Measurements from ENCODE around the gene BEGAIN.

The BEGAIN gene

DNA sequence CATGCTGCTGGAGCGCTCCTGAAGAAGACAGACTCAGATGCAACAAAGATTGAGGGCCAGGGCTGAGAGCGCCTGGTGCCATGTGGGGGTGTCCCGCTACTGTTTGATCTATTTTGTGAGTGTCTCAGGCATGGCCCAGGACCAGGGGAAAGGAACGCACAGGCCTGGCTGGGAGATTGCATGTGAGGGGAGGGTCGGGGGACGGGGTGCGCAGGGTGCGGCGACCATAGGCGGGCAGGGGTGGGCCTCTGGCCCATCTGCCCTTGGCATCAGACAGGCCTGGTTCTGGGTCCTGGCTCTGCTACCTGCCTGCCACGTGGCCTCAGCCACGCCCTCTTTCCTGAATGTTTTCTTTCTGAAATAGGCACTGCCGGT lies 47.5 kb downstream of the BEGAIN start:
- DNase-seq (ENCODE audit: low read depth in 1 of 2, low spot score in 1 of 2): no peak

DNA sequence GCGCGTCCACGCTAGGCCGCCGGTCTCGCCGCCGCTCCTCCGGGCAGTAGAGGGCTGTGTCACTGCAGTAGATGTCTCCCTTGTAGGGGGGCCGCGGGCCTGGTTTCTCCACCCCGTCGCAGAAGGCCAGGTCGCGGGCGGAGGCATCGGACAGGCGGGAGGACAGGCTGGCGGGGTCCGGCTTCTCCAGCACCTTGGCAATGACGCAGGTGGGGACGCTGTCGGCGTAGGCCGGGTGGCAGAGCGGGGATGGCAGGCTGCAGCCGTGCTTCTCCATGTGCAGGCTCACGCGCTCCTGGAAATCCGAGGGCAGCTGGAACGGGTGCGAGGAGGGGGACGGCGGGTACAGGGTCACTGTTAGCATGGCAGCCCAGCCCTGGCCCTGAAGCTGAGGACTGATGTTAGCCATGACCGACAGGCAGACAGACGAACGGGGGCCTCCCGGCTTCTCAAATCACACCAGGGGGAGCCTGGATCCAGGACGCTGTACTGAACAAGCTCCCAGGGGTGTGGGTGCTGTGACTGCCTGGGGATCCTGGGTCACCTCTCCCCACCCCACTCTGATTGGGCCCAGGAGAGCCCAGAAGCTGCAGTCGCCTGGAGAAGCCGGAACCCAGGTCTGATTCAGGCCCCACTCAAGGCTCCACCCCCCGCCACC lies 48.1 kb downstream of the BEGAIN start:
- no peak for DNase-seq (ENCODE audit: low read depth in 1 of 2, low spot score in 1 of 2)

DNA sequence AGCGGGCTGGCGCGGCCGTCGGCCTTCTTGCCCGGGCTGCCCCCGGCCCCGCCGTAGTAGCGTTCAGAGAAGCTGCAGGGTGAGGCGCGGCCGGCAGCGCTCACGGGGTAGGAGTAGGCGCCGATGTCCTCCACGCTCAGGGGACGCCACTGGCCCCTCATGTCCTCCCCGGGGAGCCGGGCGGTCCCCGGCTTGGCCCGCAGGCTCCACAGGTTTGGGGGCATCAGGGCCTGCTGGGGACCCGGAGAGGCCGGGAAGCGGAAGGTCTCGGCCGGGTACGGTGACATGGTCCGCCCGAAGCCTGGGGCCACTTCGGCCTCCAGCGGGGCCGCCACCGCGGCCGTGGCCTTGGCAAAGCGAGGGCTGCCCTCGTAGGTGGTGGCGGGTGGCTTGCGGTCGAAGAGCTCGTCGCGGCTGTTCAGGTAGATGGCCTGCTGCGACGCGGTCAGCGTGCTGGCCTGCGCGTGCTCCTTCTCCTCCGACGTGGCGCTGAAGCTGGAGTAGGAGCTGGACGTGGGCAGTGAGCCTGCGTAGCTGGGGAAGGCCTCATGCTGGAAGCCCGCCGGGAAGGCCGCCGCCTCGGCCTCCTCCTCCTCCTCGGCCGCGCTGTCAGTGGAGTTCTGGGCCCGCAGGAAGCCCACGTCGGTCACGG lies 48.7 kb downstream of the BEGAIN start:
- no peak for DNase-seq (ENCODE audit: low read depth in 1 of 2, low spot score in 1 of 2)

DNA sequence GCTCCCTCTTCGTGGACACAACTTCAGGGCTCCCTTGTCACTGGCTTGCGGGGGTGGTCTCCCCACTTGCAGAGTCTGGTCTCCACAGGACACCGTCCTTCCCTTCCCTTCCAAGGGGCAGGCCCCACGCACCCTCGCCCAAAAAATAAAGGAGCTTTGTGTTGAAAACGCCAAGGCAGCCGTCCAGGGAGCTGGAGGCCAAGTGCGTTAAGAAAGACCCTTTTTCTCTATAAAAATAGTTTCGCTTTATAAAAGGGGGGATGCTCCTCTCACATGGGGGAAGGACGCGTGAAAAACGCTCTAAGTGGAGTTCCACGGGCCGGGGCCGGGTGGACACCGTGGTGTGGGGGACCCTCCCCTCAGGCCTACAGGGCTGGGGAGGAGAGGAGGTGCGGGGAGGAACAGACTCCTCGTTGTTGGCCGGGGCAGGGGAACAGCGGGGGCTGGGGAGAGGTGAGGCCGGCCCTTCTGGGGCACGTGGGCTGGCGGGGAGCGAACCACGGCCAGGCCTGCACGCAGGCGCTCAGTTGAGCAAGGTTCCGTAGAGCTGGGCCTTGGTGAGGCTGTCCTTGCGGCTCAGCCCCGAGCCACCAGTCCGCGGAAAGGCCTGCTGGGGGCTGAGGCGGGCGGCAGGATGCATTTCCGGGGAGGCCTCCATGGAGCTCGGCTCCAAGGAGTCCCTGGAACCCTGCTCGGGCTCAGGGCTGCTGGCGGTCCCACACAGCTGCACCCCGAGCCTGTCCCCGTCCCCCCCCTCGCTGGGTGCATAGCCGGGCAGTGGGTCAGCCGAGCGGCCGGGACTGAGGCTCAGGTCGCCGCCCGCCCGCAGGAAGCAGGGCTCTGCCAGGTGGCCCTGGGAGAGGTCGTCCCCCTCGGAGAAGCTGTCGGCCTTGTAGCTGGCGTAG lies 49.5 kb downstream of the BEGAIN start:
- no peak for DNase-seq (ENCODE audit: low read depth in 1 of 2, low spot score in 1 of 2)

DNA sequence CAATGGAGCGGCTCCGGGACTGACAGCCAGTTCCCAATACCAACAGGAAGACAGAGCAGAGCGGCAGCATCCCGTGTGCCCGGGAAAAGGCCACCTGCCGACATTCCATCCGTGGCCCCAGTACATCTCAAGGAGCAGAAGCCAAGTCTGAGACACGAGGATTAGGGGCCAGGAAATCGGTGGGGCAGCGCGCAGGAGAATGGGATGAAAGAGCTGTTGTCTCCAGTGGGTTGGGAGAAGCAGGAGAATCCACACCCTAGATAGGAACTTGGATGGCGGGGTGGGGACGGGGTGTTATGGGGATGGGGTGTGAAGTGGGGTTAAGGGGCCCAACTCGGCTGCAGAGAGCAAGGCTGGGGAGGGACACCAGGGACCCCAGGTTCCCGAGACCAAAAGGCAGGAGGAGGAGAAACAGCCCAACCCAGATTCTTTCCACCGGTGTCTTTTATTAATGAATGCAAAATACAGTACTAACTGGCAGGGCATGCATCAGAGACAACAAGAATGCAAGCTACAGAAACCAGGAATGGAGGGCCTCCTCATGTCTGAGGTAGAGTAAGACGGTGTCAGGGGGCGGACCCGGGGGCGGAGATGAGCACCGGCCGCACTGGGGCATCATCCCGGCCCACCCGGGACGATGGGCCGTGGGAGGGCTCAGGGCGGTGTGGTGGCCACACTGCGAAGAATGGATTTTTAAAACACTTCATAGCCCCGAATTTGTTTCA lies 50.3 kb downstream of the BEGAIN start:
- DNase-seq (ENCODE audit: low read depth in 1 of 2, low spot score in 1 of 2): no peak

DNA sequence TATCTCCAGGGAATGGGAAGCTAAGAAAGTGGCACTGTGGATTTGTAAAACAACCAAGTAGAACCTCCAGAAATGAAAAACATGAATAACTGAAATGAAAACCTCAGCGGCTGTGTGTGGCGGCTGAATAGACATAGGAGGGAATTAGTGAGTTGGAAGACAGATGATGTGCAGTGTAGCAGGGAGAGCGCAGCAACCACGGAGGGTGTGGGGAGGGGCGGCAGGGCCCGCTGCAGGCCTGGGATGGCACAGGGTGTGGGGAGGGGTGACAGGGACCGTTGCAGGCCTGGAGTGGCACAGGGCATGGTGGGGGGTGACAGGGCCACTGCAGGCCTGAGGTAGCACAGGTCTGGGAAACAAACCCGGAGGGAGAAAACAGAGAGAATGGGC lies 51.1 kb downstream of the BEGAIN start:
- no peak for DNase-seq (ENCODE audit: low read depth in 1 of 2, low spot score in 1 of 2)

DNA sequence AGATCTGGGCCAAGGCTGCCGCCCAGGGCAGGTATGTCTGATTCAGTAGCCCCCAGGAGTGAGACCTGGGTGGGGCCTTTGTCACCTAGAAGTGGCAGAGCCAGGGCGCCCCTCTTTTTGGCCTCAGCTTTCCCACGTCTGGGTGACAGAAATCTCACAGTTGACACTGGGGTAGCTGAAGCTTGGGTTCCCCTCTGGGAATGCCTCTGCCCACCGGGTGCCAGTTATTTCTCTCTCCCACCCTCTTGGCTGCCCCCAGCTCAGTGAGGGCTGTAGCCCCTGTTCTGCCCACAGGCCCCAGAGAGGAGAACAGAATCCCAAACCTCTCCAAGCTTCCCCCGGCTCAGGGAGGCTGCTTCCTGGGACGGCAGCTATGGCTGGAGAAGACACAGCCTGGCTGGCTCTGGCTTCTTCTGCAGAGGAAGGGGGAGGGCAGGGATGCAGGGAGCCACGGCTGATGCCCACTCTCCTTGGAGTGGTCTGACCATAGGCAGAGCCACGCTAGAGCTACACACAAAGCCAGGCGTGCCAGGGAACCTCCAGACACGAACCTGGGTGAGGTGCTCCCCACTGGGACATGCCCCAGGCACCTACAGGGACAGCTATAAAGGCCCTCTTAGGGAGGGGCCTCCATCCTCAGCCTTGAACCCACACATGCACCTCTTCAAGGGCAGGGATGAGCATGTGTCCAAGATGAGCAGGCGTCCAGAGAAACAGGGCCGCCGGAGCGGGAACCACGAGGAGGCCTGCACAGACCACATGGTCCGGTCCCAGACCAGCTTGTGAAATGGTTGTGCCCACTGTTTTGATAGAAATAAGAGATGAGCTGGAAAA lies 51.7 kb downstream of the BEGAIN start:
- no peak for DNase-seq (ENCODE audit: low read depth in 1 of 2, low spot score in 1 of 2)

DNA sequence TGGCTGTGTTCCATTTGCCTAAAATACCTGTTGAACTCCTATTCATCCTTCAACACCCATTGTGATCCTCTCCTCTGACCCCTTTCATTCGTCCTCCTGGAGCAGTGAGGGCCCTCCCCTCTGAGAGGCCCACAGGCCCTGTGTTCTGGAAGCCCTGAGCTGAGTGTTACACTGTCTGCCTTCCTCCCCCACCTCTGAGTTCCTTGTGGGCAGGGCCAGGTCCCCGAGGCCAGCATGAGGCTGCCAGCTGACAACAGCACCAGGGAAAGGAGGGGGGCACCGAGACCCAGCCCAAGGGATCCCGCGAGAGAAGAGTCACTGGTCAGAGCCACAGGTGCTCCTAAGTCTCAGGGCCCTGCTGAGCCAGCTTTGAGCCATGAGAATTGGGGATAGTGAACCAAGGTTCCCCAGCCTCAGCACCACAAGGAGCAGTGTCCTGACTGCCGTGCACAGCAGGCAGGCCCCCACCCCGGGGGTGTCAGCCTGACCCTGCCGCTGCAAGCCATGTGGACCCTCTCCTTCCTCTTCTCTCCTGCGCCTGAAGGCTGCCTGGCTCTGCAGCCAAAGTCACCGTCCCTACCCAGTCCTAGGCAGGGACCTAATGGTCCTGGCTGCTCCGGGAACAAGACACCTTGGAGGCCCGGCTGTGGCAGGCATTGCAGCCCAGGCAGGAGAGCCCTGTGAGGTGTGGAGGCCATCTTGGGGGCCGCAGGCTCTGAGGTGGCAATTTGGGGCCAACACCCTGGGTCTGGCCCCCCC lies 52.5 kb downstream of the BEGAIN start:
- no peak for DNase-seq (ENCODE audit: low read depth in 1 of 2, low spot score in 1 of 2)

DNA sequence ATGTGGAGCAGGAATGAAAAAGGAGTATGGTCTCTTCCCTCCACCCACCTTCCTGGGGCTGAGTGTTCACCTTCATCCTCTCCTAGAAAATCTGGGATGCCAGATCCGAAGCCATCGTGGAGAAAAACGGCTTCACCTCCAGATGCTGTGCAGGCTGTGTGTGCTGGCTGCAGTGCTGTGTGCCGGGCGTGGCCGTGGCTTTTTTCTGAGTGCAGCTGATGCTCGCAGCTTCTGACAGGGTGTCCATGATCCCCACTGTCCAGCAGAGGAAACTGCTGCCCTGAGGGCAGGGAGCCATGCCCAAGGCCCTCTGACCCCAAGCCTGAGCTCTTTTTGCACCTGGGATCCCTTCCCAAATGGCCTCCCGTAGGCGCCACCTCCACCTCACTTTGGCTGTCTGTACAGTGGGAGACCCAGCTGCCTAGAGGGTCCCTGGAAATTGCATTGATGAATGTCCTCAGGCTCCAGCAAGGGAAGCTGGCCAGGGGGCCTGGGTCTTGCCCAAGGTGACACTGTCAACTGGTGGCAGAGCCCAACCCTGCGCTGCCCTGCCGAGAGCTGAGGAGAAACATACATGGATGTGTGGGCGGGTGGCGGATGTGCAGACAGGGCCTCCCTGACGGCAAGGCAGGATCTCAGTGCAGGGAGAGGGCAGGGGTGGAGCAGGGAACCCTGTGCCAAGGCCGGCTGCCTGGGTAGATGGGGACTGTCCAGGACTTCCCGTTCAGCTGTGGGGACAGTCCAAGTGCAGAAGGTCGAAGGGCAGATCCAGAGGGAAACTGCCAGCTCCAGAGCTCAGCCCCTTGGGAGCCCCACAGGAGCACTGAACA lies 53.3 kb downstream of the BEGAIN start:
- DNase-seq (ENCODE audit: low read depth in 1 of 2, low spot score in 1 of 2): no peak

DNA sequence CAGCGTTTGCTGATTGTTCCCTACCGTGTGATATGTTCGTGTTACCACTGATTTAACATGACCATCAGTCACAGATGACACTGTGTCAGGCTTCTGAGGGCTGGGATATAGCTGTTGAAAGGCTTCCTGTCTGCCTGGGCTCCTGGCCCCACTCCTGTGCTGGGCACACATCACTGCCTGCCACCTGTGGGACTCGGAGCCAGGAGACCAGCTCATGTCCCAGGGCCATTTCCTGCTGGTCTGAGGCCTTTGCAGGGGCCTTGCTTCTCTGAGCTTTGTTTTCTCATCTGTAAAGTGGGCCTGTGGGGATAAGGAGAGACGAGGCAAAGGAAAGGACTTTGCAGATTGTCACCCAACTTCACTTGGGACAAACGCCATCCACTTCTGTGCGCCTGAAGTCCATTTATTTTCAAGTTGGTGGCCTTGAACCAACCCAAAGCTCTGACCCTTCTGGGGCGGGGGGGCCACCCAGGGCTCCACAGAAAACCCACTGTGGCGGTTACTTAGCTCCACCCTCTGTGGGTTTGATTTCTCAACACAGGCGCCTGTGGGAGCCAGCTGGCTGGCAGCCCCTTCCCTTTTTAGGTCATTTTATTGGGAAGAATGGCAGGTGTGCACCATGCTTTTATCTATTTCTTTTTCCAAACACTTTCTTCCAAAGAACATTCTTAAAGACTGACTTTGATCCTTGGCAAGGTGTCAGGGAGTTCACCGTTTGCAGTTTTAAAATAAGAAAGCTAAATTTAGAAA lies 54.1 kb downstream of the BEGAIN start:
- no peak for DNase-seq (ENCODE audit: low read depth in 1 of 2, low spot score in 1 of 2)

DNA sequence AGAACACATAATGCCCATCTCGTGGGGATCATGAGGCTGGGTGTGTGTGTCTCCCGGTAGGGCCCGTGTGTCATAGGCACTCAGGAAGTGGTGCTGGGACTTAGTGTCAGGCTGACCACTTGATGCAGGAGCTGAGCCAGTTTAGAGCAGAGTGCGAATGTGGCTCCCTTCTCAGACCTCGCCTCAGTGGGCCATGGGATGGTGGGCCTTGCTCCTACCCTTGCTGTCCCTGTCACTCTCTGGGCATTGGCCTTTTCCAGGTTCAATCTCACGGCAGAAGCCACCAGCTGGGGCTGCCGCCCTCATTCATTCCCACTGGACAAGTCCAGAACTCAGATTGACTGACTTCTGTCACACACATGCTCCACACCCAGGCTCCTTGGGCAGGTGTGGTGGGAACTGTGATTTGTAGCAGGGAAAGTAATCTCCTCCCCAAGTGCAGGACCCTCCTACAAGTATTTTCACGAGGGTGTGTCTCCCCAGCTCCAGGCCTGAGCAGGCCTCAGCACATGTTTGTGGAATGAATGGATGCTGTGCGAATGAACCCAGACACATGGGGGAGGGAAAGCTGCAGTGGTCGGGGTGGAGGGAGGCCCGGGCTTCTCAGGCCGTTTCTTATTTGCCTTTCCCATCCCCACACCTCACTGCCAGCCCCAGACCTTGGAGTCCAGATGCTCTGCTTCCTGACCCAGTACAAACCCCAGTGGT lies 54.9 kb downstream of the BEGAIN start:
- DNase-seq (ENCODE audit: low read depth in 1 of 2, low spot score in 1 of 2): no peak

DNA sequence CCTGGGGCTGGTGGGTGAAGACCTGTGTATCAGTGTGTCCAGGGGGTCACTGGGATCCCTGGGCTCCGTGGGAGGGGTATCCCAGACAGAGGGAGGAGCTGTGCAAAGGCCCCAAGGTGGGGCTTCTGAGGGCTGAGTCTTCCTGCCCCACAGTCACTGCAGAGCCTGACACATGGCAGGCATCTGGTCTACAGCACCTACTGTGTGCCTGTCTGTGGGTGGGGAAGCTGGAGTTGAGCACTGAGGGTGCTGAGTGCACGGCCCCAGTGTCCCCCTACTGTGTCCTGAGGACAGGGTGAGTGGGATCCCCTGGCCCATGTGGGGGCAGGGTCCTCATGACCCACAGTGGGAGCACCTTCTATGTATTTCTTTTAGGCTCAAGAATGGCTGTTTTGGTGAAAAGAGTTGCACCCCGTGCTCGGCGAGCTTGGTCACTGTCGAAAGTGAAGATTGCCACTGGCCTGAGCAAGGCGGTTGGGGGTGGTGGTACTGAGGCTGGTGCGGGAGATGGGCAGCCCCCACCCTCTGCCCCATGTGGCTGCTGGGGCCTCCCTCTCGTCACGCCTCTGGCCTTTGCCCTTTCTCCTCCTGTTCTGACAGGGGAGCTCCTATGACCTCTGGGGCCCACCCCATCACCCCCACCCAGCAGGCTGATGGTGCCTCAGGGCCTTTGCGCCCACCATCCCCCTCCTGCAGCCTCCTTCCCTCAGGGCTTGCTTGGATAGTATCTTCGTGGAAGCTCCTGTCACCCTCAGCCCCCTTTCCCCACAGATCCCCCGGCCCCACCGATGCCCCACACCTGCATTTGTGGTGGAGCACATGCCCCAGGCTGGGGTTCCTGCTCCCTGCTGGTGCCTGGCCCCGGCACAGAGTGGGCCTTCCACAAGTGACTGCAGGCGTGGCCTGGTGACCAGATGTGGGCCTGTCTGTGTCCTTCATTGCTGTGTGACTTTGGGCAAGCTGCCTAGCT lies 55.8 kb downstream of the BEGAIN start:
- DNase-seq (ENCODE audit: low read depth in 1 of 2, low spot score in 1 of 2): no peak

DNA sequence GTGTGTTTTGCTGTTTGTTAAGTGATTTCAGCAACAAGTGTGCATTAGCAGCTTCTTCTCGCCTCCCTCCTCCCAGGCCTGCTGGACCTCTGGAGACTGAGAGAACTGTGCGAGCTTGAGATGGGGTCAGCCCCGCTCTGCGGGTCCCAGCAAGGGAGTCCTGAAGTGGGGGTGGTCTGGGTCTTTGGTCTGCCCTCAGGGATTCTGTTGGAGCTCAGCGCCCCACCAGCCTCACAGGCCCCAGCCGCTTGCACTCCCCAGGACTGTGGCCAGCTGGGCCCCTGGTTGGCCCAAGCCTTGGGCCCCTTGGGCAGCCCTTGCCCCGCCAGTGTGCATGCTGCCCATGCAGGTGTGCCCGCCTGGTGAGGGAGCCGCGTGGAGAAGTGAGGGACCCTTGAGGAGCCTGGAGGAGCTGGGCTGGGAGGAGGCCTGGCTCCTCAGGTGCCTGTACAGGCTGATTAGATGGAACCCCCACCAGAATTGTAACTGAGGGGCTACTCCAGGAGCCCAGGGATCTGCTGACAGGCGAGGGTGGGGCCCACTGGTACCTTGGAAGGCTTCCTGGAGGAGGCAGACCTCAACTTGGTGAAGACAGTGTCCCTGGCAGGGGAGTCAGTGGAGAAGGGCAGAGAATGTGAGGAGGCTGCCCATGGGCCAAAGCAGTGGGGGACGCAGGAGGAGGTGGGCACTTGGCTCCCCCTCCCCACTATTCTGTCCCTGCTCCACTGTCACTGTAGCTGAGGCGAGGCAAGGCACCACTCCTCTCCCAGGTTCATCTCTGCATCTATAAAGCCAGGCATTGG lies 56.7 kb downstream of the BEGAIN start:
- no peak for DNase-seq (ENCODE audit: low read depth in 1 of 2, low spot score in 1 of 2)

DNA sequence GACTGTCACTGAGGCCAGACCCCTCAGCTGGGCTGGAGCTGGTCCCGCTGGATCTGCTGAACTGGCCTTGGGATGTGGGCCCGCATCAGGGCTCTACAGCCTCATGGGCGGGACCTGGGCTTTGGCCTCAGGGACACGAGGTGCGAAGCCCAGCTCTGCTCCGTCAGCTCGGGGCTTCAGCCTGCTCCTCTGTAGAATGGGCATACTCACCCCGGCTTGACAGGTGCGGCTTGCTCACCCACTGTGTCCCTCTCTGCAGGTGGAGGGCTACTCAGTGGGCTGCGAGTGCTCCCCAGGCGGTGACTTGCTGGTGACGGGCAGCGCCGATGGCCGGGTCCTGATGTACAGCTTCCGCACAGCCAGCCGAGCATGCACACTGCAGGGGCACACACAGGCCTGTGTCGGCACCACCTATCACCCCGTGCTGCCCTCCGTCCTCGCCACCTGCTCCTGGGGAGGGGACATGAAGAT lies 57.6 kb downstream of the BEGAIN start:
- DNase-seq (ENCODE audit: low read depth in 1 of 2, low spot score in 1 of 2): no peak

DNA sequence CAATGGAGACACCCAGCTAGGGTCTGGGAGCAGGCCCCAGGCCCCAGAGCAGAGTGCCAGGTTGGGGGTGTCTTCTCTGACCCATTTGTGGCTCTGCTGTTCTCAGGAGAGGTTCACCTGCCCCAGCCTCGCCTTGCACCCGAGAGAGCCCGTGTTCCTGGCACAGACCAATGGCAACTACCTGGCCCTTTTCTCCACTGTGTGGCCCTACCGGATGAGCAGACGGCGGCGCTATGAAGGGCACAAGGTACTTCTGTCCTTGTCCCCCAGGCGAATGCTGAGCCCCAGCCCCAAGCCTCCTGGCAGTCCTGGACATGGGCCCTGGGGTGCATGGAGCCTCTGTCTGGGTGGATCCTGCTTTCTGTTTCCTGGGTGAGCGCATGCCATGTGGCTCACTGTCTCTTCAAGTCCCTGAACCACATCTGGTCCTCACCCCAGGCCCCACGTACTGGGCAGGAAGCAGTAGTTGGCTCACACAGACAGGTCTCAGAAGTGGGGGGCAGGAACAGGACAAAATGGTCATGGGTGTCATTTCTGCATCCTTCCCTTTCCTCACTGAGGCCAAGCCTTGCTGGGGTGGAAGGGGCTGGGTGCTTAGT lies 58.2 kb downstream of the BEGAIN start:
- no peak for DNase-seq (ENCODE audit: low read depth in 1 of 2, low spot score in 1 of 2)

Data from stimulated activated CD4-positive, alpha-beta T cell treated with anti-CD3 and anti-CD28 coated beads, Interleukin-15, amount 100 ng/mL, for 1 hour (primary cell).